Measurements from ENCODE around the gene TCF7L1. TPM values are rescaled to one million over a fixed set of nuclear protein-coding genes. Genes with fewer than 3 reads are reported as not detected.

TCF7L1 gene
- total RNA-seq, 1 experiment from 2014 or later = 3.0 TPM

DNA sequence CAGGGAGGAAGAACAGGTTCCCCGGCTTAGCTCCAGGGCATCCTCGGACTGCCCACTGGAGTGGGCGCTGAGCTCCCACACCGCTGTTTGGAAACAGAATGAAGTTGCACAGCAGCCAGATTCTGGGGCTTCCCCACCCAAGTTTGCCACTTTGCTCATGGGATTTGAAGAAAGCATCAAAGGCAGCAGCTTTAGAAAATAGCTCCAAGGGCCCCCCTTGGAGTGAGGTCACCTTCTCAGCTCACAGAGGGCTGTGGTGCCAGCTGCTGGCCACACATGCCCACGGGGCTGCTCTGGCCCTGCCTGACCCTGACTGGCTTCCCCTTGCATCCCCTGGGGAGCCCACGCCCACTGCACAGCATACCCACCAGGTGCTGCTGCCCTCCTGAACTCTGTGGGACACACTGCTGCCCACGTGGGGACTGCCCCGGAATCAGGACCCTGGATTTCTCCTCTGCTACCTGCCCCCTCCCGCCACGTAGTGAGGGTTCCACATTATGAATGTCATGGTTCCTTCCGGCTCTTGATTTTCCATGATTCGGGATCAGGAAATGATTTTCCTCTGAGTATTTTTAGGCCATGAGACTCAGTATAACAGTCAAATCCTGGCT, 124.3 kb downstream of the TCF7L1 start:
- Mint-ChIP-seq H3K36me3 (ENCODE audit: insufficient read depth, unreplicated experiment) (peaks cover 12% of the 10 kb centered on the region), H3K27ac (ENCODE audit: unreplicated experiment) (no peak overlapping the region), H3K9me3 (ENCODE audit: low read depth, unreplicated experiment) (no peaks in the 10 kb centered on the region), H3K4me3 (ENCODE audit: low read depth, unreplicated experiment) (no peak overlapping the region), H3K4me1 (ENCODE audit: low read depth, unreplicated experiment) (peaks cover 40% of the 10 kb centered on the region), H3K27me3 (ENCODE audit: unreplicated experiment) (no peaks in the 10 kb centered on the region)
- TF ChIP-seq, protein P1, sequence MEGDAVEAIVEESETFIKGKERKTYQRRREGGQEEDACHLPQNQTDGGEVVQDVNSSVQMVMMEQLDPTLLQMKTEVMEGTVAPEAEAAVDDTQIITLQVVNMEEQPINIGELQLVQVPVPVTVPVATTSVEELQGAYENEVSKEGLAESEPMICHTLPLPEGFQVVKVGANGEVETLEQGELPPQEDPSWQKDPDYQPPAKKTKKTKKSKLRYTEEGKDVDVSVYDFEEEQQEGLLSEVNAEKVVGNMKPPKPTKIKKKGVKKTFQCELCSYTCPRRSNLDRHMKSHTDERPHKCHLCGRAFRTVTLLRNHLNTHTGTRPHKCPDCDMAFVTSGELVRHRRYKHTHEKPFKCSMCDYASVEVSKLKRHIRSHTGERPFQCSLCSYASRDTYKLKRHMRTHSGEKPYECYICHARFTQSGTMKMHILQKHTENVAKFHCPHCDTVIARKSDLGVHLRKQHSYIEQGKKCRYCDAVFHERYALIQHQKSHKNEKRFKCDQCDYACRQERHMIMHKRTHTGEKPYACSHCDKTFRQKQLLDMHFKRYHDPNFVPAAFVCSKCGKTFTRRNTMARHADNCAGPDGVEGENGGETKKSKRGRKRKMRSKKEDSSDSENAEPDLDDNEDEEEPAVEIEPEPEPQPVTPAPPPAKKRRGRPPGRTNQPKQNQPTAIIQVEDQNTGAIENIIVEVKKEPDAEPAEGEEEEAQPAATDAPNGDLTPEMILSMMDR (IDR thresholded peaks at IDR 0.05; ENCODE audit: unreplicated experiment) = no peak
- CTCF ChIA-PET = interaction anchor here (1.4 to 2.8 kb wide), 2 partner anchors 9 to 332 kb away, joined by 3 to 18 read pairs; no protein-coding TSS in a partner anchor
- peak; percentile 20 for DNase-seq
- no TSS peak for BruUV-seq (replicated peaks)
- intact Hi-C loops (cut with micrococcal nuclease; ENCODE audit: unreplicated experiment) = no loop called here

DNA sequence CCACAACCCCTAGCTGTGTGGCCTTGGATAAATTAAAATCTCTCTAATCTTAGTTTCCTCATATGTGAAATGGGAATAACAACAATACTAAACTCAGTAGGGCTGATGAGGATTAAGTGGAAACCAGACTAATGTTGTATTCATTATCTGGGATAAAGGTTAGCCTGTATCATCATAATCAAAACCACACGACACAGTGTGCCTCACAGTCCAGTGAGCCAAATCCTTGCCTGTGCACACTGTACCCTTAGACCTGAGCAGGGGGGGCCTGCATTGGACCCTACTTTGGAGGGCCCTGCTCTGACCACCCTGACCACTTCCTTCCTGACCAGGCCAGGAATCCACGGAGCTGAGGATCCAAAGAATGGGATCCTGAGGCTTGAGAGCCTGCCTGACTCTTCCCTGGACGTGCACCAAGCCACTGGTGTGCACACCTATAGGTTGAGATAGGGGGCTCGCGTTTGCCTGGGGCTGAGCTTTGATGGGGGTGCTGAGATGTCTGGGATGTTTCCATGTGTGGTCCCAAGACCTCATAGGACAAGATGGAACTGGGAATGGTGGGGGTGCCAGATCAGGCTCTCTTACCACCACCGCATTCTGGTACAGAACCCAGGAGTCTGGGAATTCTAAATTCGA, 124.9 kb downstream of the TCF7L1 start:
- DNase-seq = no peak
- H3K9me3 Mint-ChIP-seq (ENCODE audit: low read depth, unreplicated experiment) = no peaks in the 10 kb centered on the region
- intact Hi-C loops (cut with micrococcal nuclease; ENCODE audit: unreplicated experiment) = no loop called here
- no peak overlapping the region for H3K27ac Mint-ChIP-seq (ENCODE audit: unreplicated experiment)
- H3K4me1 Mint-ChIP-seq (ENCODE audit: low read depth, unreplicated experiment) = peaks cover 40% of the 10 kb centered on the region
- peaks cover 12% of the 10 kb centered on the region for H3K36me3 Mint-ChIP-seq (ENCODE audit: insufficient read depth, unreplicated experiment)
- no peak overlapping the region for H3K4me3 Mint-ChIP-seq (ENCODE audit: low read depth, unreplicated experiment)
- CTCF ChIA-PET = no interaction called here
- no peaks in the 10 kb centered on the region for H3K27me3 Mint-ChIP-seq (ENCODE audit: unreplicated experiment)
- no TSS peak for BruUV-seq (replicated peaks)
- TF ChIP-seq, protein P1 (IDR thresholded peaks at IDR 0.05; ENCODE audit: unreplicated experiment) = no peak

DNA sequence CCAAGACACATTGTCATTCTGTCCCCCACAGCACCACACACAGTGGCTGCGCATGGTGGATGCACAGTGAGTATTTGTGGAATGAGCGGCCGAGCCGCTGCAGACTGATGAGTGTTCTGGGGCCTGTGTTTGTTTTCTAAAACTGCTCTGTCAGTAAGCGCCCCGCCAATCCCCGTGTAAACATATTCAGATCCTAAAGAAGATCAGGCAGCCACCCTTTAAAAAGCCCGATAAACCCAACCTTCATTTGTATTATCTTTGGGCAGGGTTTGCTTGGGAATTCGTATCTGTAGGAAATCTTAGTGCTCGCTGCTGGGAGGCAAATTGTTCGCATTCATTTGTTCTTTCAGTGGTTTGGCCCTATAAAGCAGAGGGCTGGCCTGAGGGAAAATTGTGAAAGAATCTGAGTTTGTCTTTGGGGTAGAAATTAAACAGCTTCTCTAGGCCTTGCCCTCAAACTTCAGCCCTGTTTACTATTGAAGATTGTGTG, 126.0 kb downstream of the TCF7L1 start:
- no TSS peak for BruUV-seq (replicated peaks)
- CTCF ChIA-PET = no interaction called here
- no peaks in the 10 kb centered on the region for H3K27me3 Mint-ChIP-seq (ENCODE audit: unreplicated experiment)
- H3K9me3 Mint-ChIP-seq (ENCODE audit: low read depth, unreplicated experiment) = no peaks in the 10 kb centered on the region
- intact Hi-C loops (cut with micrococcal nuclease; ENCODE audit: unreplicated experiment) = no loop called here
- no peak for DNase-seq
- TF ChIP-seq, protein P1 (IDR thresholded peaks at IDR 0.05; ENCODE audit: unreplicated experiment) = no peak
- peaks cover 40% of the 10 kb centered on the region for H3K4me1 Mint-ChIP-seq (ENCODE audit: low read depth, unreplicated experiment)
- no peak overlapping the region for H3K4me3 Mint-ChIP-seq (ENCODE audit: low read depth, unreplicated experiment)
- no peak overlapping the region for H3K27ac Mint-ChIP-seq (ENCODE audit: unreplicated experiment)
- peaks cover 12% of the 10 kb centered on the region for H3K36me3 Mint-ChIP-seq (ENCODE audit: insufficient read depth, unreplicated experiment)

DNA sequence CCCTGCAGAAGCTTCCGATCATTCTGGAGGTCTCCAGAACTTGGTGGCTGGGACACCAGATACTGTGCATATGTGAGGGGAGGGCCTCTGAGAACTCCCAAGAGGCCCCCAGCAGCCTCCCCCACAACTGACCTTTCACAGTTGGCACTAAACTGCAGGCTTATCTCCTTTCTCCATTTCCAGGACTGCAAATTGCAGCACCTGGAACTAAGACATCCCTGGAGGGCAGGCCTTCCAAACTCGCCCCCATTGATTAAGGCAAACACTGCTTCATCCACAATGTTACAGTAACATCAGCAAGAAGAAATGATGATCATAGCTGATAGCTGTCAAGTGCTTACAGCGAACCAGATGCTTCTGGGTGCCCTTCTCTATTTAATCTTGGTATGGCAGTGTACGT, 126.7 kb downstream of the TCF7L1 start:
- no peak for DNase-seq
- Mint-ChIP-seq H3K4me3 (ENCODE audit: low read depth, unreplicated experiment) (no peak overlapping the region), H3K27ac (ENCODE audit: unreplicated experiment) (no peak overlapping the region), H3K4me1 (ENCODE audit: low read depth, unreplicated experiment) (peaks cover 40% of the 10 kb centered on the region), H3K9me3 (ENCODE audit: low read depth, unreplicated experiment) (no peaks in the 10 kb centered on the region), H3K36me3 (ENCODE audit: insufficient read depth, unreplicated experiment) (peaks cover 12% of the 10 kb centered on the region), H3K27me3 (ENCODE audit: unreplicated experiment) (no peaks in the 10 kb centered on the region)
- intact Hi-C loops (cut with micrococcal nuclease; ENCODE audit: unreplicated experiment) = no loop called here
- TF ChIP-seq, protein P1 (IDR thresholded peaks at IDR 0.05; ENCODE audit: unreplicated experiment) = no peak
- no TSS peak for BruUV-seq (replicated peaks)
- CTCF ChIA-PET = no interaction called here

Measured in Calu3 (cell line).